Stimulated activated naive CD8-positive, alpha-beta T cell treated with anti-CD3 and anti-CD28 coated beads, Interleukin-15, Interleukin-2, amounts not matched to agents 100 ng/mL and 50 ng/mL, for 24 hours (primary cell): Measurements from ENCODE around the gene MAD1L1.
"Not testable (repeated sequence)": the region's sequence is repeated elsewhere in the genome, so short reads cannot be mapped to it uniquely, and the experiment has no call there.

ENCODE experiments used
- H3K27ac Mint-ChIP-seq: one replicate; pipeline ENCODE4 v1.8.0; 2021; ENCODE audit warnings: mild to moderate bottlenecking, mixed read lengths
- H3K27me3 Mint-ChIP-seq: one replicate; pipeline ENCODE4 v1.8.0; 2021; ENCODE audit warnings: mixed read lengths
- H3K36me3 Mint-ChIP-seq: one replicate; pipeline ENCODE4 v1.8.0; 2021; ENCODE audit warnings: low read depth, mixed read lengths
- H3K4me1 Mint-ChIP-seq: one replicate; pipeline ENCODE4 v1.8.0; 2021; ENCODE audit warnings: low read depth, mixed read lengths
- H3K4me3 Mint-ChIP-seq: one replicate; pipeline ENCODE4 v1.8.0; 2021; ENCODE audit warnings: mild to moderate bottlenecking, mixed read lengths
- H3K9me3 Mint-ChIP-seq: one replicate; pipeline ENCODE4 v1.8.0; 2021; ENCODE audit warnings: mixed read lengths

The MAD1L1 gene

DNA sequence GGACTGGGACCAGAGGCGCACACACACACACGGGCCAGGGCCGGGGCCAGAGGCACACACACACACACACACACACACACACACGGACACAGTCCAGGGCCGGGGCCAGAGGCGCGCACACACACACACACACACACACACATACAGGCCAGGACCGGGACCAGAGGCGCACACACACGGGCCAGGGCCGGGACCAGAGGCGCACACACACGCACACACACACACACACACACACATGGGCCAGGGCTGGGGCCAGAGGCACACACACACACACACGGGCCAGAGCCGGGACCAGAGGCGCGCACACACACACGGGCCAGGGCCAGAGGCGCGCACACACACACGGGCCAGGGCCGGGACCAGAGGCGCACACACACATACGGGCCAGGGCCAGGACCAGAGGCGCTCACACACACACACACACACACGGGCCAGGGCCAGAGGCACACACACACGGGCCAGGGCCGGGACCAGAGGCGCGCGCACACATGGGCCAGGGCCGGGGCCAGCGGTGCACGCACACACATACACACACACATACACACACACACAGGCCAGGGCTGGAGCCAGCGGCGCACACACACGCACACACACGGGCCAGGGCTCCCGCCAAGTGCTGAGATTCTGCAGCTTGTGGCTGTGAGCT, 293.8 kb downstream of the MAD1L1 start:
- H3K4me1 Mint-ChIP-seq, result peaks cover 54% of the 10 kb centered on the region
- peak overlapping the region; percentile 78 for H3K27ac Mint-ChIP-seq
- H3K9me3 Mint-ChIP-seq, result no peaks in the 10 kb centered on the region
- peaks cover 14% of the 10 kb centered on the region for H3K36me3 Mint-ChIP-seq
- peak overlapping the region; percentile 75 for H3K4me3 Mint-ChIP-seq
- H3K27me3 Mint-ChIP-seq, result no peaks in the 10 kb centered on the region

DNA sequence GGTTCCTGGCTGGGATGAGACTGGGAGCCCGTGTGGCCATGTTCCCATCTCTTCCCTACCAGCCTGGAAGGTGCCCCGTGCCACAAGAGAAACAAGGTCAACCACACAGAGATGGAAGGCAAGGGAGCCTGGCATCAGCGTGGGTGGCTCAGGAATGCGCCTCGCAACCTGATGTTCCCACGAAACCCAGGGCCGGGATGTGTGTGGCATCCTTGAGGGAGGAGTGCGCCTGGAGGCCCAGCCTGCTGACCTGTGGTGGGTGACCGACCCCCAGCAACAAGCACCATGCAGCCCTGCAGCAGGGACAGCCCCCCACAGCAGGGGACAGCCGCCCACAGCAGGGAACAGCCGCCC, 295.5 kb downstream of the MAD1L1 start:
- H3K36me3 Mint-ChIP-seq, result peaks cover 22% of the 10 kb centered on the region
- H3K4me1 Mint-ChIP-seq, result peaks cover 39% of the 10 kb centered on the region
- H3K27ac Mint-ChIP-seq, result no peak overlapping the region
- H3K9me3 Mint-ChIP-seq, result no peaks in the 10 kb centered on the region
- H3K27me3 Mint-ChIP-seq, result no peaks in the 10 kb centered on the region
- no peak overlapping the region for H3K4me3 Mint-ChIP-seq

DNA sequence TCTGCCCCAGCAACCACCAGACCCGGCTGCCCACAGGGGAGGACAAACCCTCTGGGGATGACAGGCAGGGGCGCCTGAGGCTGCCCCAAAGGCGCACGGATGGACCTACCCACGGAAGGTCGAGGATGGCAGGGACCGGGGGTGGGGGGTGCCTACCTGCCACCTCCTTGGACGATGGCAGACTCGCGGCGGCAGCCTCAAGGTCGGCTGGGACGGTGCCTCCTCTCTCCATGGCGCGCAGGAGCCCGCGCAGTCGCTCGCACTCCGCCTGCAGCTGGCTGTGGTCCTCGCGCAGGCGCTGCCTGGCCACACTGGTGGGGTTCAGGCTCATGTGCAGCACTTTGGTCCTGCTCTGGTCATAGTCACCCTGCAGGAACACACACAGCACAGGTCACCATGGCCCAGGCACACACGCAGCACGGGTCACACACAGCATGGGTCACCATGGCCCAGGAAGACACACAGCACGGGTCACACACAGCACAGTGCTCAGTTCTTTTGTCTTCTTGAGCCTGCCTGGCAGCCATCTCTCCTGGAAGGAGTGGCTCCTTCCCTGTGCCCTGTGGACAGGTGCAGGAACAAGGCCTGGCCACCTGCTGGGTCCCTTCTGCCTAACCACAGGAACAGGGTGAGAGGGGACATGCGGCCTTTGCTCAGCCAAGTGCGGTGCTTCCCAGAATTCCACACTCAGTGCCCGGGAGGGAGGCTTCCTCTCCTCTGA, 296.1 kb downstream of the MAD1L1 start:
- Mint-ChIP-seq H3K9me3 (no peaks in the 10 kb centered on the region), H3K27me3 (no peaks in the 10 kb centered on the region), H3K27ac (no peak overlapping the region), H3K4me1 (peaks cover 35% of the 10 kb centered on the region), H3K36me3 (peaks cover 24% of the 10 kb centered on the region), H3K4me3 (no peak overlapping the region)

- peaks cover 24% of the 10 kb centered on the region for H3K36me3 Mint-ChIP-seq
- H3K4me1 Mint-ChIP-seq, result peaks cover 33% of the 10 kb centered on the region
- H3K4me3 Mint-ChIP-seq, result no peak overlapping the region
- no peaks in the 10 kb centered on the region for H3K9me3 Mint-ChIP-seq
- H3K27me3 Mint-ChIP-seq, result no peaks in the 10 kb centered on the region
- no peak overlapping the region for H3K27ac Mint-ChIP-seq
Observed at GRCh38 chr7:1936006-1936310, 296.8 kb downstream of the MAD1L1 start.

- no peaks in the 10 kb centered on the region for H3K27me3 Mint-ChIP-seq
- H3K9me3 Mint-ChIP-seq, result no peaks in the 10 kb centered on the region
- H3K36me3 Mint-ChIP-seq, result peaks cover 24% of the 10 kb centered on the region
- H3K27ac Mint-ChIP-seq, result no peak overlapping the region
- H3K4me1 Mint-ChIP-seq, result peaks cover 28% of the 10 kb centered on the region
- H3K4me3 Mint-ChIP-seq, result no peak overlapping the region
Observed at GRCh38 chr7:1935176-1936005, 297.4 kb downstream of the MAD1L1 start.

- Mint-ChIP-seq H3K27me3 (no peaks in the 10 kb centered on the region), H3K36me3 (peaks cover 24% of the 10 kb centered on the region), H3K9me3 (no peaks in the 10 kb centered on the region), H3K27ac (no peak overlapping the region), H3K4me3 (no peak overlapping the region), H3K4me1 (peaks cover 22% of the 10 kb centered on the region)
Observed at GRCh38 chr7:1934756-1935155, 298.0 kb downstream of the MAD1L1 start.

- H3K9me3 Mint-ChIP-seq, result no peaks in the 10 kb centered on the region
- H3K36me3 Mint-ChIP-seq, result peaks cover 24% of the 10 kb centered on the region
- H3K4me3 Mint-ChIP-seq, result no peak overlapping the region
- H3K27me3 Mint-ChIP-seq, result no peaks in the 10 kb centered on the region
- H3K4me1 Mint-ChIP-seq, result peaks cover 14% of the 10 kb centered on the region
- no peak overlapping the region for H3K27ac Mint-ChIP-seq
Observed at GRCh38 chr7:1934017-1934416, 298.7 kb downstream of the MAD1L1 start.

DNA sequence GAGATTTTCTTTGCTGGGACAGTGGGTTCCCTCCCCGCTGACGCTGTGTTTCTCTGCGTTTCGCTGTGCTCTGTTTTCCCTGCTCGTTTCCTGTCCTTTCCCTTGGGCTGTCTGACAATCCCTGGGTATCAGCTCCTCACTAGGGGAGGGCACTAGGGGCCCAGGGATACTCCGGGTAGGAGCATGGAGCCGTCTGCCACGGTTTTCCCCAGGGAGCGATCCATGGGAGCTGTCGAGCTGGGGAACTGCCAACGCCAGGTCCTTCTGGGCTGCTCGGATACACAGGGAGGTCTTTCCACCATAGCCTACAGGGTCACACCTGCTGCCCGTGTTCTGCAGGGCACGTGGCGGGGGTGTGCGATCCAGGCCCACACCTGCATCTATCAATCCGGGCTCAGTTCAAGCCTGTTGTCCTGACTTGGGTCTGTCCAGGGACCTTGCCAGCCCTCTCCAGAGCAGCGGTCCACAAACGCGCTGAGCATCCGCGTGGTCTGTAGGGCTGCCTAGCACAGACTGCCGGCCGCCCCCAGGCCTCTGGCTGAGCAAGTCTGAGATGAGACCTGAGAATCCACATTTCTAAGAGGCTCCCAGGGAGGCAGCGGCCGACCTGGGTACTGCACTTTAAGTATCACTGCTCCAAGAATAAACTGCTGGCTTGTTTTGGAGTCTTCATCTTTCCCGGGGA, 299.5 kb downstream of the MAD1L1 start:
- Mint-ChIP-seq H3K36me3 (peaks cover 22% of the 10 kb centered on the region), H3K4me3 (no peak overlapping the region), H3K27me3 (no peaks in the 10 kb centered on the region), H3K27ac (no peak overlapping the region), H3K4me1 (peaks cover 8% of the 10 kb centered on the region), H3K9me3 (no peaks in the 10 kb centered on the region)

GRCh38 chr7:1931951-1932270, 300.8 kb downstream of the MAD1L1 start:
- Mint-ChIP-seq H3K27me3 (peaks cover 7% of the 10 kb centered on the region), H3K9me3 (no peaks in the 10 kb centered on the region), H3K36me3 (peaks cover 24% of the 10 kb centered on the region), H3K4me3 (no peak overlapping the region), H3K27ac (no peak overlapping the region), H3K4me1 (peaks cover 12% of the 10 kb centered on the region)

DNA sequence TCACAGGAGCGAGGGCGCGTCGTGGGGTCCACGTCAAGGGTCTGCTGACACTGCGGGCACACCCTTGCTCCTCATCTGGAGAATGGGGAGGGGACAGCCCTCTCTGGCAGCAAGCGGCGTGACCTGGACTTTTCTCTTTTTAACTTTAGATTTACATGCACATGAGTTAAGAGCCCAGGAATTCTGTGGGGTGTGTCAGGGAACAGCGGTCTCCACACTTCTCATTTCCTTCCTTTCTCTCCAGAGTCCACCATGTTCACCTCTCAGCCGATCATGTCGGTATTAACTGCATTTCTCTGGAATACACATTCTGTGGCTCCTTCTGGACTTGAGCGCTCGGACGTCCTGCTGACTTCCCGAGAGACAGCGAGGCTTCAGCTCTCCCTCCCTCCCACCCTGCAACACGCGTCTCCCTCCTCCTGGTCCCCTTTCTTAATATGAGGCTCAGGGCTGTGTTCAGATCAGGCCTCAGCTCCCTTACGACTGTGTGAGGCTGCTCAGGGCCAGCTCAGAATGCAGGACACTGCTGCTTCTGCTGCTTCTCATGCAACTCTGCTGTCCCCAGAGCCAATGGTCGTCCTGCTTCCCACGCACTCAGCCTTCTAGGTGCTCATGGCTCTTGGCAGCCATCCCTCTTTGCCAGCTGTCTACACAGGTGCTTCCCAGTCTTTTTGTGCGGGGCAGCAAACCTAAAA, 301.3 kb downstream of the MAD1L1 start:
- peaks cover 8% of the 10 kb centered on the region for H3K27me3 Mint-ChIP-seq
- H3K4me3 Mint-ChIP-seq, result no peak overlapping the region
- no peak overlapping the region for H3K27ac Mint-ChIP-seq
- H3K9me3 Mint-ChIP-seq, result no peaks in the 10 kb centered on the region
- H3K4me1 Mint-ChIP-seq, result peaks cover 17% of the 10 kb centered on the region
- H3K36me3 Mint-ChIP-seq, result peaks cover 26% of the 10 kb centered on the region

- Mint-ChIP-seq H3K36me3 (peaks cover 26% of the 10 kb centered on the region), H3K27ac (no peak overlapping the region), H3K4me1 (peaks cover 26% of the 10 kb centered on the region), H3K27me3 (peaks cover 8% of the 10 kb centered on the region), H3K4me3 (no peak overlapping the region), H3K9me3 (no peaks in the 10 kb centered on the region)
Observed at GRCh38 chr7:1930381-1931065, 302.2 kb downstream of the MAD1L1 start.

- H3K27me3 Mint-ChIP-seq, H3K9me3 Mint-ChIP-seq, H3K4me3 Mint-ChIP-seq, H3K27ac Mint-ChIP-seq: not testable (repeated sequence)
- Mint-ChIP-seq H3K36me3 (peaks cover 23% of the 10 kb centered on the region), H3K4me1 (peaks cover 37% of the 10 kb centered on the region)
Observed at GRCh38 chr7:1929349-1929925, 303.3 kb downstream of the MAD1L1 start.

DNA sequence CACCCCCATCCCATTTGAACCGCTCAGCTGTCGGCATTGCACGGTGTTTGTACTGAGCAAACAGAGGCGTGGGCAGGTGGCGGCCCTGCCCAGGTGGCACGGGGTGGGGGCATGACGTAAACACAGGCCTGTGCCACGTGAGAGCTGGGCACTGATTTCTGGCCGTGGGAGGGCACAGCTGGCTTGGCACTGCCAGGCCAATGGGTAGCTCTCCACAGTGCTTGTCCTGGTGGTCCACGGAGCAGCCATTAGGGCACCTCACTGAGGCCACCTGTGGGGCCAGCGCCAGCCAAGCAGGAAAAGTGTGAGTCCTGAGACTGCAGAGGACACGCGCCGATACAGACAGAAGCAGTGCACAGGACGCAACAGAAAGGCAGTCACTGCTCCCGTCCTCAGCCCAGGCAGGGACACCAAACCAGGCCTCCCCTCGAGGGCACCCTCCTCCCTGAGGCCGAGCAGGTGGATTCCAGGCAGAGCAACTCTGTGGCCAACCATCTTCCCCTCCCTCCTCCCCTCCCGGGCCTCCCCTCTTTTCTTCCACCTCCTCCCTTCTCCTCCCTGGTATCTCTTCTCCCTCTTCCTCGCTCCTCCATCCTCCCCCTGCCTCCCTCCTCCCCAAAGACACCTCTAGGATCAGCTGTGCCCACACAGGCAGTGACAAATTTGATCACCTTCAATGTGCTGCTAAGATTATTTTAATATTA, 303.9 kb downstream of the MAD1L1 start:
- no peak overlapping the region for H3K4me3 Mint-ChIP-seq
- H3K27ac Mint-ChIP-seq, result no peak overlapping the region
- H3K36me3 Mint-ChIP-seq, result peaks cover 24% of the 10 kb centered on the region
- no peaks in the 10 kb centered on the region for H3K9me3 Mint-ChIP-seq
- peaks cover 8% of the 10 kb centered on the region for H3K27me3 Mint-ChIP-seq
- H3K4me1 Mint-ChIP-seq, result peaks cover 43% of the 10 kb centered on the region
